ENCODE measurements around the gene STING1.
"Not testable (repeated sequence)": the region's sequence is repeated elsewhere in the genome, so short reads cannot be mapped to it uniquely, and the experiment has no call there.

Gene STING1

GRCh38 chr5:139523635-139524445 lies 41.3 kb upstream of the STING1 start:
- H3K4me1 ChIP-seq (ENCODE audit: control insufficient read depth, low read depth, low read length): peaks cover 2% of the 10 kb centered on the region
- H4K8ac ChIP-seq (ENCODE audit: low read depth, low read length): no peak overlapping the region
- H2BK5ac ChIP-seq (ENCODE audit: low read length): no peak overlapping the region
- no peaks in the 10 kb centered on the region for H3K79me1 ChIP-seq (ENCODE audit: low read length)
- no peak overlapping the region for H4K5ac ChIP-seq (ENCODE audit: low read length)
- peak overlapping the region; percentile 22 for H3K27ac ChIP-seq (ENCODE audit: low read depth, low read length)
- no peaks in the 10 kb centered on the region for H3K36me3 ChIP-seq (ENCODE audit: control insufficient read depth, insufficient read depth, low read length)
- H2AK5ac ChIP-seq (ENCODE audit: low read length): no peak overlapping the region
- H3K18ac ChIP-seq (ENCODE audit: low read length): peak overlapping the region; percentile 1
- H2BK15ac ChIP-seq (replicated peaks; ENCODE audit: low read depth): no peak overlapping the region
- H3K9ac ChIP-seq (ENCODE audit: low read length): no peak overlapping the region
- no peak overlapping the region for H3K4me2 ChIP-seq (ENCODE audit: low read length)
- no peak overlapping the region for H2BK120ac ChIP-seq (ENCODE audit: low read depth, low read length)
- no peak overlapping the region for H3K4ac ChIP-seq (ENCODE audit: low read depth, low read length)
- no peak overlapping the region for H3K23ac ChIP-seq (ENCODE audit: low read length)
- no CpG with 5 or more reads among the region's 10 CpGs for WGBS (ENCODE audit: extremely low coverage, insufficient coverage, low lambda C conversion rate)
- peak; percentile 42 for DNase-seq
- H3K79me2 ChIP-seq (ENCODE audit: control insufficient read depth, insufficient read depth, low read length): no peaks in the 10 kb centered on the region
- H3K27me3 ChIP-seq (ENCODE audit: insufficient read depth, low read length, poor library complexity): no peaks in the 10 kb centered on the region
- no peak overlapping the region for H3K4me3 ChIP-seq (ENCODE audit: low read length)
- H3K56ac ChIP-seq (ENCODE audit: low read length): peak overlapping the region; percentile 11

GRCh38 chr5:139517683-139518564 lies 35.4 kb upstream of the STING1 start:
- peak overlapping the region; percentile 97 for H3K23ac ChIP-seq (ENCODE audit: low read length)
- H3K56ac ChIP-seq (ENCODE audit: low read length): peak overlapping the region; percentile 98
- no peak overlapping the region for H3K4ac ChIP-seq (ENCODE audit: low read depth, low read length)
- no peak overlapping the region for H2BK15ac ChIP-seq (replicated peaks; ENCODE audit: low read depth)
- peak overlapping the region; percentile 61 for H3K4me3 ChIP-seq (ENCODE audit: low read length)
- peak overlapping the region; percentile 29 for H4K8ac ChIP-seq (ENCODE audit: low read depth, low read length)
- peak overlapping the region; percentile 25 for H2AK5ac ChIP-seq (ENCODE audit: low read length)
- H3K4me1 ChIP-seq (ENCODE audit: control insufficient read depth, low read depth, low read length): peaks cover 5% of the 10 kb centered on the region
- WGBS (ENCODE audit: extremely low coverage, insufficient coverage, low lambda C conversion rate): no CpG with 5 or more reads among the region's 56 CpGs
- no peak overlapping the region for H2BK120ac ChIP-seq (ENCODE audit: low read depth, low read length)
- H3K4me2 ChIP-seq (ENCODE audit: low read length): peak overlapping the region; percentile 93
- peak; percentile 95 for DNase-seq
- H3K79me2 ChIP-seq (ENCODE audit: control insufficient read depth, insufficient read depth, low read length): no peaks in the 10 kb centered on the region
- H2BK5ac ChIP-seq (ENCODE audit: low read length): peak overlapping the region; percentile 93
- no peak overlapping the region for H4K5ac ChIP-seq (ENCODE audit: low read length)
- no peaks in the 10 kb centered on the region for H3K79me1 ChIP-seq (ENCODE audit: low read length)
- no peaks in the 10 kb centered on the region for H3K27me3 ChIP-seq (ENCODE audit: insufficient read depth, low read length, poor library complexity)
- H3K27ac ChIP-seq (ENCODE audit: low read depth, low read length): peak overlapping the region; percentile 58
- peak overlapping the region; percentile 55 for H3K18ac ChIP-seq (ENCODE audit: low read length)
- no peaks in the 10 kb centered on the region for H3K36me3 ChIP-seq (ENCODE audit: control insufficient read depth, insufficient read depth, low read length)
- peak overlapping the region; percentile 82 for H3K9ac ChIP-seq (ENCODE audit: low read length)

DNA sequence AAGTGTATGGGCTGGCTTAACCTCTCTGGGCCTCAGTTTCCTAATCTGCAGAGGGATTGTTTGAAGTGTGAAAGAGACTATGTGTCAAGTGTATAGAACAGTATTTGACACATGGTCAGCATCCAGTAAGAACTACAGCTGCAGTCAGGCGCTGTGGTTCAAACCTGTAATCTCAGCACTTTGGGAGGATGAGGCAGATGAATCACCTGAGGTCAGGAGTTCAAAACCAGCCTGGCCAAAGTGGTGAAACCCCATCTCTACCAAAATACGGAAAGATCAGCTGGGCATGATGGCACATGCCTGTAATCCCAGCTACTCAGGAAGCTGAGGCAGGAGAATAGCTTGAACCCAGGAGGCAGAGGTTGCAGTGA lies 31.9 kb upstream of the STING1 start:
- no peak overlapping the region for H2AK5ac ChIP-seq (ENCODE audit: low read length)
- no peak overlapping the region for H3K9ac ChIP-seq (ENCODE audit: low read length)
- no peak overlapping the region for H3K4me3 ChIP-seq (ENCODE audit: low read length)
- H3K27me3 ChIP-seq (ENCODE audit: insufficient read depth, low read length, poor library complexity): no peaks in the 10 kb centered on the region
- H3K79me1 ChIP-seq (ENCODE audit: low read length): no peaks in the 10 kb centered on the region
- H2BK5ac ChIP-seq (ENCODE audit: low read length): no peak overlapping the region
- H2BK120ac ChIP-seq (ENCODE audit: low read depth, low read length): no peak overlapping the region
- no peak overlapping the region for H2BK15ac ChIP-seq (replicated peaks; ENCODE audit: low read depth)
- peaks cover 5% of the 10 kb centered on the region for H3K4me1 ChIP-seq (ENCODE audit: control insufficient read depth, low read depth, low read length)
- H3K23ac ChIP-seq (ENCODE audit: low read length): no peak overlapping the region
- no peak overlapping the region for H3K27ac ChIP-seq (ENCODE audit: low read depth, low read length)
- no peak overlapping the region for H4K8ac ChIP-seq (ENCODE audit: low read depth, low read length)
- no peak overlapping the region for H3K4ac ChIP-seq (ENCODE audit: low read depth, low read length)
- DNase-seq: no peak
- no peak overlapping the region for H3K18ac ChIP-seq (ENCODE audit: low read length)
- no peak overlapping the region for H3K56ac ChIP-seq (ENCODE audit: low read length)
- no peak overlapping the region for H3K4me2 ChIP-seq (ENCODE audit: low read length)
- H3K79me2 ChIP-seq (ENCODE audit: control insufficient read depth, insufficient read depth, low read length): no peaks in the 10 kb centered on the region
- no CpG with 5 or more reads among the region's 2 CpGs for WGBS (ENCODE audit: extremely low coverage, insufficient coverage, low lambda C conversion rate)
- H3K36me3 ChIP-seq (ENCODE audit: control insufficient read depth, insufficient read depth, low read length): no peaks in the 10 kb centered on the region
- H4K5ac ChIP-seq (ENCODE audit: low read length): no peak overlapping the region

DNA sequence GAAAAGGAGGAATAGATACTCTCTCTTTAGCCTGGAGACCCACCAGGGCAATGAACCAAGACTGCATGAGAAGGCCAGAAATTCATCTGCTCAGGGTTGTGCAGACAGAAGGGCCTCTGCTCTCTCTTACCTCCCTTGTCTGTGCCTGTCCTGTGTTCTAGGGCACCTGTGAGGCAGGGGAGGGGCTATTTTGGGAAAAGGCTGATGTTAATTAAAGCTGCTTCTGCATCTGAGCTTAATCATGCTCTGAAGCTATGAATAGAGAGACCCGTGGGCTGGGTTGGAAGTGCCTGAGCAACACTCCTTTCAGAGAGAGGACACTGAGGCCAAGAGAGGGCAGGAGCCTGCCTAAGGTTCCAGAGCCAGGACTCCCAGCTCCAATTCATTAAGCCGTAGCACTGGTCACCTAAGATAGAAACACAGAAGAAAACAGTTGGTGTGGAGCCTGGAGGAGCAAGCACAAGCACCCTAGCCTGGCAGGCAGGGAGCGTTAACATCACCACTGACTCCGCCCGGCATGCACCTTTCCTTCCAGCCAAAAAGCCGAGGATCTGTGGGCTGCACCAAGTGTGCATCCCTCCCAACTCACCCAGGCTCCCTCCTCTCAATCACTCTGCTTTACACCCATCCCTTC lies 31.4 kb upstream of the STING1 start:
- H3K4me1 ChIP-seq (ENCODE audit: control insufficient read depth, low read depth, low read length): peaks cover 5% of the 10 kb centered on the region
- no peak overlapping the region for H3K4me2 ChIP-seq (ENCODE audit: low read length)
- H3K9ac ChIP-seq (ENCODE audit: low read length): no peak overlapping the region
- DNase-seq: no peak
- H3K27me3 ChIP-seq (ENCODE audit: insufficient read depth, low read length, poor library complexity): no peaks in the 10 kb centered on the region
- H2BK15ac ChIP-seq (replicated peaks; ENCODE audit: low read depth): no peak overlapping the region
- no peak overlapping the region for H2AK5ac ChIP-seq (ENCODE audit: low read length)
- no CpG with 5 or more reads among the region's 6 CpGs for WGBS (ENCODE audit: extremely low coverage, insufficient coverage, low lambda C conversion rate)
- H3K36me3 ChIP-seq (ENCODE audit: control insufficient read depth, insufficient read depth, low read length): no peaks in the 10 kb centered on the region
- H4K5ac ChIP-seq (ENCODE audit: low read length): no peak overlapping the region
- no peak overlapping the region for H3K23ac ChIP-seq (ENCODE audit: low read length)
- no peak overlapping the region for H4K8ac ChIP-seq (ENCODE audit: low read depth, low read length)
- no peak overlapping the region for H3K56ac ChIP-seq (ENCODE audit: low read length)
- no peaks in the 10 kb centered on the region for H3K79me1 ChIP-seq (ENCODE audit: low read length)
- H3K79me2 ChIP-seq (ENCODE audit: control insufficient read depth, insufficient read depth, low read length): no peaks in the 10 kb centered on the region
- no peak overlapping the region for H3K27ac ChIP-seq (ENCODE audit: low read depth, low read length)
- H3K4ac ChIP-seq (ENCODE audit: low read depth, low read length): no peak overlapping the region
- no peak overlapping the region for H3K4me3 ChIP-seq (ENCODE audit: low read length)
- no peak overlapping the region for H2BK5ac ChIP-seq (ENCODE audit: low read length)
- H2BK120ac ChIP-seq (ENCODE audit: low read depth, low read length): no peak overlapping the region
- no peak overlapping the region for H3K18ac ChIP-seq (ENCODE audit: low read length)

- not testable (repeated sequence) for H4K8ac ChIP-seq (ENCODE audit: low read depth, low read length); H3K4ac ChIP-seq (ENCODE audit: low read depth, low read length); H3K79me2 ChIP-seq (ENCODE audit: control insufficient read depth, insufficient read depth, low read length); H3K4me1 ChIP-seq (ENCODE audit: control insufficient read depth, low read depth, low read length); H2BK120ac ChIP-seq (ENCODE audit: low read depth, low read length); H2BK5ac ChIP-seq (ENCODE audit: low read length); H3K9ac ChIP-seq (ENCODE audit: low read length); H3K27me3 ChIP-seq (ENCODE audit: insufficient read depth, low read length, poor library complexity); H2AK5ac ChIP-seq (ENCODE audit: low read length); H3K23ac ChIP-seq (ENCODE audit: low read length); H3K56ac ChIP-seq (ENCODE audit: low read length); H3K79me1 ChIP-seq (ENCODE audit: low read length); H3K27ac ChIP-seq (ENCODE audit: low read depth, low read length); H3K4me3 ChIP-seq (ENCODE audit: low read length); H4K5ac ChIP-seq (ENCODE audit: low read length); H3K18ac ChIP-seq (ENCODE audit: low read length); H3K4me2 ChIP-seq (ENCODE audit: low read length); H2BK15ac ChIP-seq (replicated peaks; ENCODE audit: low read depth); H3K36me3 ChIP-seq (ENCODE audit: control insufficient read depth, insufficient read depth, low read length)
- DNase-seq: peak; percentile 92
- WGBS (ENCODE audit: extremely low coverage, insufficient coverage, low lambda C conversion rate): no CpG with 5 or more reads among the region's 5 CpGs
These were observed 30.9 kb upstream of the STING1 start for GRCh38 chr5:139513434-139513833.
